H1 (cell line): ENCODE results near the gene LAYN. TPM values are rescaled to one million over a fixed set of nuclear protein-coding genes. Genes with fewer than 3 reads are reported as not detected.

ENCODE experiments used
- CTCF ChIA-PET: fragments of 300-600 bp; sonication (Branson Sonifier 250); formaldehyde crosslinking; loops from one replicate; lab custom pipeline; 2021; ENCODE audit not compliant: partially characterized antibody; lab: Charles Lee
- POLR2A ChIA-PET: fragments of 300-600 bp; sonication (Branson Sonifier 250); formaldehyde crosslinking; loops from one replicate; lab custom pipeline; 2021; ENCODE audit warnings: inconsistent platforms; ENCODE audit not compliant: partially characterized antibody; lab: Charles Lee
- DNase-seq, 2 experiments: peaks; one replicate each; pipeline versions ENCODE4 v3.0.0 to v3.0.0-alpha.2; 2010 to 2022; ENCODE audit warnings: low spot score in 2 of 2, low read depth in 1 of 2, mixed read lengths in 1 of 2
- FAIRE-seq: peaks from 2 replicates; lab custom pipeline; 2011; peaks lifted over from hg19 to GRCh38; lab: Jason Lieb, UNC
- H2AFZ ChIP-seq: 2 replicates; pipeline ENCODE4 v1.8.1; 2012; ENCODE audit warnings: low read length, inconsistent platforms
- H2AK5ac ChIP-seq: 2 replicates; pipeline ENCODE4 v1.6.1; 2013; ENCODE audit warnings: low read depth, low read length
- H2BK120ac ChIP-seq: replicated peaks from 2 replicates; pipeline ENCODE3; 2013; ENCODE audit warnings: low read depth, low read length, inconsistent platforms
- H2BK12ac ChIP-seq: 2 replicates; pipeline ENCODE4 v1.6.1; 2013; ENCODE audit warnings: low read depth, low read length
- H2BK15ac ChIP-seq: 2 replicates; pipeline ENCODE4 v1.6.1; 2013; ENCODE audit warnings: low read length
- H2BK20ac ChIP-seq: 2 replicates; pipeline ENCODE4 v1.6.1; 2013; ENCODE audit warnings: low read length
- H2BK5ac ChIP-seq: 2 replicates; pipeline ENCODE4 v1.6.1; 2013; ENCODE audit warnings: low read depth, low read length
- H3K14ac ChIP-seq: 2 replicates; pipeline ENCODE4 v1.6.1; 2013; ENCODE audit warnings: inconsistent platforms; ENCODE audit not compliant: insufficient read length
- H3K18ac ChIP-seq: 2 replicates; pipeline ENCODE4 v1.6.1; 2013; ENCODE audit warnings: low read length; ENCODE audit errors: extremely low read depth
- H3K23ac ChIP-seq: 2 replicates; pipeline ENCODE4 v1.6.1; 2013; ENCODE audit warnings: inconsistent platforms; ENCODE audit not compliant: insufficient read length
- H3K23me2 ChIP-seq: 2 replicates; pipeline ENCODE4 v1.6.1; 2013; ENCODE audit warnings: low read depth, low read length
- H3K27ac ChIP-seq: 2 replicates; pipeline ENCODE4 v1.6.1; 2011; ENCODE audit warnings: low read depth, low read length, inconsistent platforms
- H3K27me3 ChIP-seq, 4 experiments: replicated peaks in 1 of 4; 1 replicate in 1 of 4; 2 replicates in 3 of 4; pipeline versions ENCODE4 v1.6.1 to v1.8.1; 2011 to 2013; ENCODE audit warnings: low read length in 3 of 4, mild to moderate bottlenecking in 3 of 4, inconsistent platforms in 2 of 4, mixed read lengths in 2 of 4, moderate library complexity in 1 of 4; ENCODE audit not compliant: control insufficient read depth in 3 of 4, insufficient read depth in 3 of 4; ENCODE audit errors: extremely low read depth in 1 of 4
- H3K36me3 ChIP-seq, 4 experiments: 2 replicates each; pipeline versions ENCODE4 v1.6.1 to v1.8.1; 2011 to 2013; ENCODE audit warnings: mild to moderate bottlenecking in 4 of 4, low read length in 3 of 4, moderate library complexity in 2 of 4, control low read depth in 1 of 4, inconsistent platforms in 1 of 4; ENCODE audit not compliant: insufficient read depth in 4 of 4, control insufficient read depth in 2 of 4
- H3K4ac ChIP-seq: replicated peaks from 2 replicates; pipeline ENCODE3; 2013; ENCODE audit warnings: low read length, low read depth, mixed read lengths, inconsistent platforms; ENCODE audit not compliant: insufficient read length
- H3K4me1 ChIP-seq, 4 experiments: replicated peaks in 1 of 4; 1 replicate in 1 of 4; 2 replicates in 3 of 4; pipeline versions ENCODE4 v1.6.1 to v1.8.1; 2011 to 2013; ENCODE audit warnings: low read length in 3 of 4, inconsistent platforms in 2 of 4, mixed read lengths in 1 of 4; ENCODE audit not compliant: insufficient read depth in 4 of 4, control insufficient read depth in 3 of 4
- H3K4me2 ChIP-seq, 2 experiments: 2 replicates each; pipeline versions ENCODE4 v1.6.1 to v1.8.1; 2011 to 2013; ENCODE audit warnings: low read depth in 2 of 2, low read length in 2 of 2, control low read depth in 1 of 2, inconsistent platforms in 1 of 2, mild to moderate bottlenecking in 1 of 2; ENCODE audit not compliant: insufficient read depth in 1 of 2
- H3K4me3 ChIP-seq, 4 experiments: fragments of 200-600, 300-600 bp in 1 of 4; sonication (generic), shearing (Covaris generic), sonication (Bioruptor Twin) in 1 of 4; 2 replicates each; pipeline versions ENCODE4 v1.5.1 to v1.8.1; 2011 to 2016; ENCODE audit warnings: low read length in 4 of 4, low read depth in 3 of 4, control low read depth in 2 of 4, inconsistent platforms in 2 of 4, mild to moderate bottlenecking in 2 of 4, mixed read lengths in 1 of 4, moderate library complexity in 1 of 4; ENCODE audit not compliant: insufficient read depth in 2 of 4; ENCODE audit errors: extremely low read depth in 1 of 4
- H3K56ac ChIP-seq: replicated peaks from 2 replicates; pipeline ENCODE3; 2013; ENCODE audit warnings: low read depth, mild to moderate bottlenecking, mixed read lengths, low read length, inconsistent platforms; ENCODE audit not compliant: insufficient read length
- H3K79me1 ChIP-seq: 2 replicates; pipeline ENCODE4 v1.6.1; 2013; ENCODE audit warnings: low read depth, low read length, control low read depth
- H3K79me2 ChIP-seq, 2 experiments: 2 replicates each; pipeline versions ENCODE4 v1.6.1 to v1.8.1; 2012 to 2013; ENCODE audit warnings: low read length in 2 of 2, mild to moderate bottlenecking in 2 of 2, inconsistent platforms in 1 of 2; ENCODE audit not compliant: insufficient read depth in 2 of 2, control insufficient read depth in 1 of 2
- H3K9ac ChIP-seq, 4 experiments: replicated peaks in 1 of 4; 1 replicate in 1 of 4; 2 replicates in 3 of 4; pipeline versions ENCODE4 v1.6.1 to v1.8.1; 2011 to 2013; ENCODE audit warnings: low read depth in 3 of 4, low read length in 3 of 4, control low read depth in 2 of 4, mild to moderate bottlenecking in 2 of 4, moderate library complexity in 2 of 4, inconsistent platforms in 1 of 4; ENCODE audit errors: extremely low read depth in 1 of 4
- H3K9me3 ChIP-seq, 2 experiments: 2 replicates each; pipeline versions ENCODE4 v1.6.1 to v1.8.1; 2012 to 2013; ENCODE audit warnings: mild to moderate bottlenecking in 2 of 2, moderate library complexity in 2 of 2, control low read depth in 1 of 2, inconsistent platforms in 1 of 2, low read depth in 1 of 2, low read length in 1 of 2, mixed read lengths in 1 of 2; ENCODE audit not compliant: insufficient read depth in 2 of 2
- H4K20me1 ChIP-seq, 2 experiments: replicated peaks in 1 of 2; 2 replicates each; pipeline versions ENCODE3 to v1.8.1; 2011 to 2013; ENCODE audit warnings: inconsistent platforms in 2 of 2, low read length in 2 of 2, mild to moderate bottlenecking in 1 of 2; ENCODE audit not compliant: insufficient read depth in 2 of 2, control insufficient read depth in 1 of 2
- H4K5ac ChIP-seq: 2 replicates; pipeline ENCODE4 v1.6.1; 2013; ENCODE audit warnings: low read length, low read depth, mixed read lengths, inconsistent platforms; ENCODE audit not compliant: insufficient read length
- H4K8ac ChIP-seq: 2 replicates; pipeline ENCODE4 v1.8.0; 2013; ENCODE audit warnings: mild to moderate bottlenecking, moderate library complexity, low read length, inconsistent platforms; ENCODE audit not compliant: insufficient read depth; ENCODE audit errors: extremely low read depth
- H4K91ac ChIP-seq: replicated peaks from 2 replicates; pipeline ENCODE3; 2013; ENCODE audit warnings: low read length, mixed read lengths, inconsistent platforms; ENCODE audit not compliant: insufficient read length
- RAD21 ChIP-seq, 2 experiments: IDR thresholded peaks in 1 of 2; conservative IDR thresholded peaks in 1 of 2; 2 replicates each; pipeline ENCODE4 v1.6.1; 2011; ENCODE audit warnings: low read depth in 2 of 2, low read length in 2 of 2, improper control_type of control experiment in 1 of 2, inconsistent platforms in 1 of 2, mild to moderate bottlenecking in 1 of 2, moderate library complexity in 1 of 2
- WGBS, 2 experiments: shearing (Covaris generic) in 1 of 2; methylation state at CpG; one replicate each; pipeline versions ENCODE4 v1.1.6 to v1.1.7; 2013 to 2015; ENCODE audit warnings: low lambda C conversion rate in 2 of 2, mixed read lengths in 2 of 2, inconsistent platforms in 1 of 2, low coverage in 1 of 2, missing lambda C conversion rate in 1 of 2; ENCODE audit not compliant: insufficient replicate concordance in 2 of 2, insufficient coverage in 1 of 2, insufficient read length in 1 of 2; ENCODE audit errors: extremely low coverage in 1 of 2, missing lambda C conversion rate in 1 of 2; 5-methylcytosine and 5-hydroxymethylcytosine counted together
- polyA plus RNA-seq, 7 experiments: library from polyadenylated mRNA; depleted of rRNA in 3 of 7; stranded (reverse) in 5 of 7; unstranded in 2 of 7; fragments of >200 nt in 5 of 7; fragments of 200-250 nt in 2 of 7; gene quantifications; 1 replicate in 5 of 7; 2 replicates in 1 of 7; 4 replicates in 1 of 7; pipeline versions ENCODE4 v1.2.1 to v1.2.3, GENCODE V29; 2011 to 2013; ENCODE audit warnings: missing spikeins in 2 of 7, mixed read lengths in 2 of 7
- total RNA-seq: library from RNA; stranded (reverse); fragmentation: NEBNext Ultra II Directional; extraction: Animal tissue kit (Norgen Biotek cat#: 25700); gene quantifications from 2 replicates; pipeline ENCODE4 v1.2.1, GENCODE V29; 2021
- TF ChIP-seq, protein P1 (sequence below), 3 experiments: IDR thresholded peaks; 1 replicate in 2 of 3; 2 replicates in 1 of 3; pipeline versions ENCODE4 v1.5.1 to v1.6.1; 2011; ENCODE audit warnings: low read length in 3 of 3, mild to moderate bottlenecking in 3 of 3, inconsistent platforms in 2 of 3, low read depth in 1 of 3, moderate library complexity in 1 of 3; ENCODE audit not compliant: insufficient read depth in 1 of 3; ENCODE audit errors: control extremely low read depth in 1 of 3

Gene LAYN
- total and polyA plus RNA-seq, 2 of the 8 experiments (the other 6 are each of a cell fraction or from before 2014, with no cell fraction given) = 4.2 to 9.3 TPM

GRCh38 chr11:111574373-111575225, 34.1 kb downstream of the LAYN start:
- Histone ChIP-seq H3K18ac (no peak overlapping the region), H2BK20ac (no peak overlapping the region), H3K79me2 (no peaks in the 10 kb centered on the region), H3K36me3 (no peaks in the 10 kb centered on the region), H3K4me2 (no peak overlapping the region), H3K79me1 (no peaks in the 10 kb centered on the region), H3K14ac (no peak overlapping the region), H3K23ac (no peak overlapping the region)
- no peak for FAIRE-seq
- peak; percentile 37 to 39; a peak in 3 of 4 replicates for TF ChIP-seq RAD21 (IDR thresholded peaks at IDR 0.05 in 1 of 2, conservative IDR thresholded peaks at IDR 0.05 in 1 of 2; ENCODE audit: low read depth in 2 of 2, low read length in 2 of 2)
- TF ChIP-seq, protein P1, sequence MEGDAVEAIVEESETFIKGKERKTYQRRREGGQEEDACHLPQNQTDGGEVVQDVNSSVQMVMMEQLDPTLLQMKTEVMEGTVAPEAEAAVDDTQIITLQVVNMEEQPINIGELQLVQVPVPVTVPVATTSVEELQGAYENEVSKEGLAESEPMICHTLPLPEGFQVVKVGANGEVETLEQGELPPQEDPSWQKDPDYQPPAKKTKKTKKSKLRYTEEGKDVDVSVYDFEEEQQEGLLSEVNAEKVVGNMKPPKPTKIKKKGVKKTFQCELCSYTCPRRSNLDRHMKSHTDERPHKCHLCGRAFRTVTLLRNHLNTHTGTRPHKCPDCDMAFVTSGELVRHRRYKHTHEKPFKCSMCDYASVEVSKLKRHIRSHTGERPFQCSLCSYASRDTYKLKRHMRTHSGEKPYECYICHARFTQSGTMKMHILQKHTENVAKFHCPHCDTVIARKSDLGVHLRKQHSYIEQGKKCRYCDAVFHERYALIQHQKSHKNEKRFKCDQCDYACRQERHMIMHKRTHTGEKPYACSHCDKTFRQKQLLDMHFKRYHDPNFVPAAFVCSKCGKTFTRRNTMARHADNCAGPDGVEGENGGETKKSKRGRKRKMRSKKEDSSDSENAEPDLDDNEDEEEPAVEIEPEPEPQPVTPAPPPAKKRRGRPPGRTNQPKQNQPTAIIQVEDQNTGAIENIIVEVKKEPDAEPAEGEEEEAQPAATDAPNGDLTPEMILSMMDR (IDR thresholded peaks at IDR 0.05; ENCODE audit: control extremely low read depth in 1 of 3, insufficient read depth in 1 of 3, low read depth in 1 of 3, low read length in 3 of 3) = no peak
- TF ChIP-seq, all 59 proteins: peak for 1
- H2BK15ac ChIP-seq = no peak overlapping the region
- H4K8ac ChIP-seq = no peak overlapping the region
- no peak overlapping the region for H3K56ac ChIP-seq
- POLR2A ChIA-PET = interaction anchor here (0.9 kb wide), 1 partner anchor 9 kb away, joined by 3 read pairs; no protein-coding TSS in a partner anchor
- no peak overlapping the region for H3K4ac ChIP-seq
- no peak overlapping the region for H2BK5ac ChIP-seq
- H4K91ac ChIP-seq = no peak overlapping the region
- H2AFZ ChIP-seq = no peak overlapping the region
- H2AK5ac ChIP-seq = no peak overlapping the region
- no peaks in the 10 kb centered on the region for H3K27me3 ChIP-seq
- H2BK12ac ChIP-seq = no peak overlapping the region
- H3K4me1 ChIP-seq = no peaks in the 10 kb centered on the region
- DNase-seq = no peak
- H3K9ac ChIP-seq = no peak overlapping the region
- no peak overlapping the region for H3K4me3 ChIP-seq
- no peaks in the 10 kb centered on the region for H3K23me2 ChIP-seq
- WGBS, 2 experiments = 87% methylated on average over 7 of the region's 7 CpGs; no CpG with 5 or more reads in 1 of the 2 experiments
- H3K27ac ChIP-seq = no peak overlapping the region
- no peaks in the 10 kb centered on the region for H3K9me3 ChIP-seq
- CTCF ChIA-PET = interaction anchor here (0.7 to 1.3 kb wide), 4 partner anchors 12 to 202 kb away, joined by 3 to 6 read pairs (median 4); no protein-coding TSS in a partner anchor
- H4K5ac ChIP-seq = no peak overlapping the region
- no peaks in the 10 kb centered on the region for H4K20me1 ChIP-seq
- no peak overlapping the region for H2BK120ac ChIP-seq
